Head of caudate nucleus (tissue), 42 donors: ENCODE results near the gene COX10.

Source experiments
- DNase-seq, 42 donors: peaks; one replicate each; pipeline versions ENCODE4 v3.0.0 to v3.0.0-alpha.2; 2020 to 2021; ENCODE audit warnings: mixed read lengths in 7 of 42
- intact Hi-C: fragments of 100-400 bp; cut with DNase I; formaldehyde crosslinking; loops from one replicate; pipeline ENCODE4 v1.15.0; 2022

Gene COX10

GRCh38 chr17:14067347-14067746 is 2.0 kb upstream of the COX10 start:
- intact Hi-C loops: no loop called here
- no peak for DNase-seq

DNA sequence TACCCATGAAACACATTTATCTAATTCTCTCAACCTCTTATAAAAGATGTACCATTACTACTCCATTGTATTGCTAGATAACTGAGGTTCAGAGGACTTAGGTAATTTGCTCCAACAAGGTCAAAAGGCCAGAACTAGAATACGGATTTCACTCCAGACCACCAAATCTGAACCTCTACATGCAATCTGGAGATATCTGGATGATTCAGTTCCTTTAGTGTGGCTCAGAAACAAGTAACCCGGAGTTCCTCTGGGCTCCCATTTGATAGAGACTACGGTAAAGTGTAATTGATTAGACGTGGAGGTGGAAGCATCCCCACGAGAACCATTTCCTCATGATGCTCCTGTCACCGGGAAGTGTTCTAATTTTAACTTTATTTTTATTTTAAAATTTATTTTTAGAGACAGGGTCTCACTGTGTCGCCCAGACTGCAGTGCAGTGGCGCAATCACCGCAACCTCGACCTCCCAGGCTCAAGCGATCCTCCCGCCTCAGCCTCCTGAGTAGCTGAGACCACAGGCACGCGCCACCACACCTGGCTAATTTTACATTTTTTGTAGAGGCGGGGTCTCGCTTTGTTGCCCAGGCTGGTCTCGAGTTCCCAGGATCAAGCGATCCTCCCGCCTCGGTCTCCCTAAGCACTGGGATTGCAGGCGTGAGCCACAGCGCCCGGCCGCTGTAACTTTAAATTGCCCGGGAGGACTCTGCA is 608 bp upstream of the COX10 start:
- no peak for DNase-seq
- intact Hi-C loops: no loop called here

- no peak for DNase-seq
- intact Hi-C loops: no loop called here
Measured at GRCh38 chr17:14070344-14070984, 1.2 kb downstream of the COX10 start.

DNA sequence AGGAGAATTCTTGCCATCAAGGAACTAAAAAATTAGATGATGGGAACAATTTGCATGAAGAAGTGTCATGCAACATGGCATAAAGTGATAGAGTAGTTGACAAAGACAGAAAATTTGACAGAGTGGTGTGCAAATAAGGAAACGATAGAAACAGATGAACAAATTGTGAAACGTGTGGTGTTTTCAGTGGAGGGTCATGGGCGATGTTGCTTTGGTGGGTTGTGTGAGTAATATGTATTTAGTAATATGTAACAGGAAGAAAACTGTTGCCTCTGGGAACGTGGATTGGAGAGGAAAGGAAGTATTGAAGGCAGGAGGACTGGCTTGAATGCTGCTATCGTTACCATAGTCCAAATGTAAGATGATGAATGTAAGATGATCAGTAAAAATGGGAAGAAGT is 3.6 kb downstream of the COX10 start:
- DNase-seq: no peak
- intact Hi-C loops: no loop called here

GRCh38 chr17:14078027-14078426 is 8.7 kb downstream of the COX10 start:
- intact Hi-C loops: no loop called here
- DNase-seq: no peak

DNA sequence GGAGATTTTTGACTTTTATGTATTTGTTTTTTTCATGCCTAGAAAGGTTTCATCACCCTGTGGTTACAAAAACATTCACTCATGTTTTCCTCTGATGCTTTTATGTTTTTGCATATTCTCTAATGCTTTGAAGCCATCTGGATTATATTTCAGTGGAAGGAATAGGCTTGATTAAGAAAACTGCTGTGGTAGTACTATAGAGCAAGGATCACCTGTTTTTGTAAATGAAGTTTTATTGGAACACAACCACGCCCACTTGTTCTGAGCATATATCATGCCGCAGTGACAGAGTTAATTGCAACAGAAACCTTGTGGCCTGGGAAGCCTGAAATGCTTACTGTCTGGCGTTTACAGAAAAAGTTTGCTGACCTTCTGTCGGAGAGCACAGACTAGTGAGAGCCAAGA is 11.5 kb downstream of the COX10 start:
- no peak for DNase-seq

DNA sequence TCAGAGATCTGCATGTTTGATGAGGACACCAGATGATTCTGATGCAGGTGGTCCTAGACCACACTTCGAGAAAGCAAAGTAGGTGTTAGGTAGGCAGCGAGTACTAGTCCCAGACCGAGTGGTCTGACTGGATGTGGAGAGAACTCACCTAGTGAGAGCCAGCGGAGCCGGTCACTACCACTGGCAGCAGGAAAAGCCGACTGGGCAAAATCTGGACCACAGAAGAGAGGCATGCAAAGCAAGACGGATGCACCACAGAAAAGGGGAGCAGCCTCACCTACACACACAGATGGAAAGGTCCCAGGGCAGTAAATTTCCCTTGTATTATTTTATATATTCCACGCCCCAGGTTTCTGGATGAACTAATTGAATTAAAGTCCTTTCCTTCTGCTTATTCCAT is 13.5 kb downstream of the COX10 start:
- no peak for DNase-seq
- intact Hi-C loops: no loop called here

More for the DNA sequence above, 11.5 kb downstream of the COX10 start:
- intact Hi-C loops: no loop called here

DNA sequence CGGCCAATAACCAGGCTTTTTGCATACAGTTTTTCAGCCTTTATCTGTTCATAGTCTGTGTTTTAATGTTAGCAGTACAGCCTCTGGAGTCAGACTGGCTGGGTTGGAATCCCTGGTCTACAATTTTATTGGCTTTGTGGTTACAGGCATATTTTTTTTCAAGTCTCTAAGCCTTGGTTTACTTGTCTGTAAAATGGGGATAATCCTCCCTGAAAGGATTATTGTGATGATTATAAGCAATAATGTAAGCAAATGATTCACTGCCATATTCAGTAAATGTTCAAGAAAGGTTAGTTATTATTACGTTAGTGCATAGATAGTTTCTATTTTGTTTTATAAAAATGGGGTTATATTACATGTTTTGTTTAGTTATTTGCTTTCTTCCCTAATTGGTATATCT is 15.7 kb downstream of the COX10 start:
- DNase-seq: no peak
- intact Hi-C loops: no loop called here

GRCh38 chr17:14086189-14086588 is 16.9 kb downstream of the COX10 start:
- intact Hi-C loops: no loop called here
- no peak for DNase-seq

GRCh38 chr17:14089179-14089578 is 19.9 kb downstream of the COX10 start:
- intact Hi-C loops: no loop called here
- DNase-seq: no peak

GRCh38 chr17:14091367-14091766 is 22.1 kb downstream of the COX10 start:
- intact Hi-C loops: no loop called here
- DNase-seq: no peak

GRCh38 chr17:14092808-14093207 is 23.5 kb downstream of the COX10 start:
- intact Hi-C loops: no loop called here
- no peak for DNase-seq

DNA sequence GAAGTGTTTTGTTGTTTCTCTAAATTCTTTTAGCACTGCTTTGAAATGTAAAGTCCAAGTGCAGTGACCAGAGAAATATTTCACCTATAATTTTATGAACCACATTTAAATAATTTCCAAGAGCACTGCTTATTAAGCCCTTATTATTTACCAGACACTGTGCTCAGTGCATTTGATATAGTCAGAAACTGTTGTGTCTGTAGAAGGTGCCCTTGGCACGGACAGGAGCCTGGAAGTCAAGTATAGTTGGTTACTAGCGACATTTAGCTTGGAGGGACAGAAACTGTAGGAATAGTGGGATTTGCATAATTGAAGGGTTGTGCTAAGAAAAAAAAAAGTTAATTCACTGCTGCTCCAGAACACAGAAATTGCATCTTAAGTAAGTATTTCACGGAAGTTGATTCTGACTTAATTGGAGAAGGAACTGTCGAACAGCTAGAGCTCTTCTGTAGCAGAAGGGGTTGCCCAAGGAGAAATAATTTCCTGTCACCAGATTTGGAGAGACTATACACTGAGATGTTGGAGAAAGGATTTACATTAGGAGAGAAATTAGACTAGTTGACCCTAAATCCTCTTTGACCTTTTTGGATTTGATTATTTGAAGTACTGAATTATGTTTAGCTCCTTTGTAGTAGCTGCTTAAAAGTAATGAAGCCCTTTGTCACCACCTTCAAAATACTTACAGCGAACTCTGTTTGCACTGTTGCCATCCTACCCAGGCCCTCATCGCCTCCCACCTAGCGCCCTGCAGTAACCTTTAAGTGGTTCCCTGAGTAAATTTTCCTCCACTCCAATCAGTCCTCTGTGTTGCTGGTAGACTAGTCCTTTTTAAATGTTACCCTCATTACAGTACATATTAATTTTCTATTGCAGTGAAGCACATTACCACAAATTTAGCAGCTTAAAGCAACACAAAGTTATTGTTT is 25.6 kb downstream of the COX10 start:
- DNase-seq: no peak
- intact Hi-C loops: no loop called here

DNA sequence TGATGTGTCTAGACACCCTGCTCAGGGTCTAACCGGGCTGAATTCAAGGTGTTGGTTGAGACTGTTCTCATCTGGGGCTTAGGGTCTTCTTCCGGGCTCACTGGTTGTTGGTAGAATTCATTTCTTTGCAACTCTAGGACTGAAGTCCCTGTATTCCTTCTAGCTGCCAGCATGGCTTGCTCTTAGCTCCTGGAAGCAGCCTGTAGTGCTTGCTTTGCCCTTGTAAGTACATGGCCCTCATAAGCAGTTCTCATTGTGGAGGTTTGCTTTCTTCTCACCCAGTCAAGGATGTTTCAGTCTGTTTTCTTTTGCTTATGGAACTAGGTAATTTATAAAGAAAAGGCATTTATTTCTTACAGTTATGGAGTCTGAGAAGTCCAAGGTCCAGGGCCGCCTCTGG is 26.3 kb downstream of the COX10 start:
- intact Hi-C loops: no loop called here
- DNase-seq: no peak

GRCh38 chr17:14098246-14098645 is 28.9 kb downstream of the COX10 start:
- intact Hi-C loops: no loop called here
- no peak for DNase-seq

- DNase-seq: peak in 27 of 42 donors; percentile 7 to 51 (median 20)
- intact Hi-C loops: no loop called here
Measured at GRCh38 chr17:14101976-14102375, 32.7 kb downstream of the COX10 start.

DNA sequence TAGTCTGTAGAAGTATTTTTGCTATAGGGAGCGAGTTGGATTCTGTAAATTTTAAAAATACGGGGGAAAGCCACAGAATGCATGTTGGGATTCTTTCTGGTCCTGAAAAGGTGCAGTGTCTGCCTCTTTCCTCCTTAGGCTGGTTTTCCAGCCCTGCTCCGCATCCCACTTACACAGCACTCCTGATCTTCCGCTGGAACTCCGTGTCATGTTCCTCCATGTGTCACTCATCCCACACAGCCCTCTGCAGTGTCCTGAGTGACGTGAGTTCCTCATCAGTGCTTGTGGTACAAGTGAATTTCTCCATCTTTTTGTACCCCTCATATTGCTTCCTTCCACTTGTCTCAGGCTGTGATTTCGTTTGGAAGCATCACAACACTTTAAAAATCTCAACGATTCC is 34.5 kb downstream of the COX10 start:
- intact Hi-C loops: no loop called here
- peak in 39 of 42 donors; percentile 5 to 69 (median 32) for DNase-seq

DNA sequence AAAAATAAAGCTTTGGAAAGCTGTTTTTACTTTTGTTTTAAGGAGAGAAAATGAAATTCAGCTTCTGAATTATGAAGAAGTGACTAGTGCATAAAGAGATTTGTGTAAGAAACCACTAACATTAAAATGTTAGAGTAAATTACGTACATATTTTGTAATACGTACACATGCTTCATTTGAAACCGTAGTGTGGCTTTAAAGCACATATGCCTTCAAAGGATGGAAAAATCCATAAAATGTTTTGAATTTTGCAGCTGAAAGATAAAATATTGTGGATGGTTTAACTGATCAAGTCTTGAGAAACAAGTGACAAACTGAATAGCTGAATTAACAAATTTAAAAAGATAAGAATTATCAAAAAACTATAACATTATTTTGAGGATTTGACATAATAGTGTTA is 35.4 kb downstream of the COX10 start:
- intact Hi-C loops: no loop called here

GRCh38 chr17:14107889-14108288 is 38.6 kb downstream of the COX10 start:
- no peak for DNase-seq

More for the DNA sequence above, 35.4 kb downstream of the COX10 start:
- DNase-seq: no peak

GRCh38 chr17:14112407-14112806 is 43.1 kb downstream of the COX10 start:
- DNase-seq: no peak
- intact Hi-C loops: no loop called here

More at GRCh38 chr17:14107889-14108288, 38.6 kb downstream of the COX10 start:
- intact Hi-C loops: no loop called here
